WTC11 (cell line): ENCODE measurements around the gene RPP14.

ENCODE experiments used
- GRHL2 ChIP-seq: fragments of 250-450 bp; sonication (Bioruptor Pico); IDR thresholded peaks from 2 replicates; pipeline ENCODE4 v1.8.0; 2022; ENCODE audit warnings: mild to moderate bottlenecking, moderate library complexity; ENCODE audit not compliant: insufficient replicate concordance, severe bottlenecking
- IRF2 ChIP-seq: sonication (generic); formaldehyde crosslinking; IDR thresholded peaks from 2 replicates; pipeline ENCODE4 v1.8.0; 2022; ENCODE audit warnings: low read depth, missing genetic modification reagents, borderline replicate concordance
- NR3C1 ChIP-seq: sonication (generic); formaldehyde crosslinking; conservative IDR thresholded peaks from 2 replicates; pipeline ENCODE4 v1.8.1; 2023; ENCODE audit warnings: low read depth, mild to moderate bottlenecking, missing genetic modification reagents
- RELA ChIP-seq: sonication (generic); formaldehyde crosslinking; IDR thresholded peaks from 2 replicates; pipeline ENCODE4 v1.8.1; 2022; ENCODE audit warnings: missing genetic modification reagents, mild to moderate bottlenecking, borderline replicate concordance
- TCF7 ChIP-seq: sonication (generic); formaldehyde crosslinking; IDR thresholded peaks from 2 replicates; pipeline ENCODE4 v1.8.0; 2022; ENCODE audit warnings: mild to moderate bottlenecking, low read depth, missing genetic modification reagents, moderate library complexity
- USF1 ChIP-seq: sonication (generic); formaldehyde crosslinking; IDR thresholded peaks from 2 replicates; pipeline ENCODE4 v1.8.0; 2022; ENCODE audit warnings: mild to moderate bottlenecking, missing genetic modification reagents
- ZNF121 ChIP-seq: sonication (generic); formaldehyde crosslinking; IDR thresholded peaks from 2 replicates; pipeline ENCODE4 v1.8.0; 2023; ENCODE audit warnings: missing genetic modification reagents
- TF ChIP-seq, protein P1 (sequence below): fragments of 200-600 bp; IDR thresholded peaks from 2 replicates; pipeline ENCODE4 v1.8.0; 2022; ENCODE audit warnings: antibody characterized with exemption
- TF ChIP-seq, protein P2 (sequence below): sonication (generic); formaldehyde crosslinking; IDR thresholded peaks from 2 replicates; pipeline ENCODE4 v1.8.1; 2023; ENCODE audit warnings: mild to moderate bottlenecking, missing genetic modification reagents, moderate library complexity
- TF ChIP-seq, protein P3 (sequence below): sonication (generic); formaldehyde crosslinking; IDR thresholded peaks from 2 replicates; pipeline ENCODE4 v1.8.0; 2023; ENCODE audit warnings: missing genetic modification reagents

GRCh38 chr3:58336135-58336882 lies 30.3 kb downstream of the RPP14 start:
- TF ChIP-seq GRHL2 (CRISPR knock-in tag): no peak
- TF ChIP-seq, protein P1, sequence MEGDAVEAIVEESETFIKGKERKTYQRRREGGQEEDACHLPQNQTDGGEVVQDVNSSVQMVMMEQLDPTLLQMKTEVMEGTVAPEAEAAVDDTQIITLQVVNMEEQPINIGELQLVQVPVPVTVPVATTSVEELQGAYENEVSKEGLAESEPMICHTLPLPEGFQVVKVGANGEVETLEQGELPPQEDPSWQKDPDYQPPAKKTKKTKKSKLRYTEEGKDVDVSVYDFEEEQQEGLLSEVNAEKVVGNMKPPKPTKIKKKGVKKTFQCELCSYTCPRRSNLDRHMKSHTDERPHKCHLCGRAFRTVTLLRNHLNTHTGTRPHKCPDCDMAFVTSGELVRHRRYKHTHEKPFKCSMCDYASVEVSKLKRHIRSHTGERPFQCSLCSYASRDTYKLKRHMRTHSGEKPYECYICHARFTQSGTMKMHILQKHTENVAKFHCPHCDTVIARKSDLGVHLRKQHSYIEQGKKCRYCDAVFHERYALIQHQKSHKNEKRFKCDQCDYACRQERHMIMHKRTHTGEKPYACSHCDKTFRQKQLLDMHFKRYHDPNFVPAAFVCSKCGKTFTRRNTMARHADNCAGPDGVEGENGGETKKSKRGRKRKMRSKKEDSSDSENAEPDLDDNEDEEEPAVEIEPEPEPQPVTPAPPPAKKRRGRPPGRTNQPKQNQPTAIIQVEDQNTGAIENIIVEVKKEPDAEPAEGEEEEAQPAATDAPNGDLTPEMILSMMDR: no peak
- no peak for TF ChIP-seq NR3C1
- TF ChIP-seq, protein P2, sequence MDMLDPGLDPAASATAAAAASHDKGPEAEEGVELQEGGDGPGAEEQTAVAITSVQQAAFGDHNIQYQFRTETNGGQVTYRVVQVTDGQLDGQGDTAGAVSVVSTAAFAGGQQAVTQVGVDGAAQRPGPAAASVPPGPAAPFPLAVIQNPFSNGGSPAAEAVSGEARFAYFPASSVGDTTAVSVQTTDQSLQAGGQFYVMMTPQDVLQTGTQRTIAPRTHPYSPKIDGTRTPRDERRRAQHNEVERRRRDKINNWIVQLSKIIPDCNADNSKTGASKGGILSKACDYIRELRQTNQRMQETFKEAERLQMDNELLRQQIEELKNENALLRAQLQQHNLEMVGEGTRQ: no peak
- no peak for TF ChIP-seq RELA (CRISPR knock-in tag)
- TF ChIP-seq TCF7: no peak
- TF ChIP-seq USF1 (CRISPR knock-in tag): no peak
- TF ChIP-seq ZNF121 (CRISPR knock-in tag): no peak
- TF ChIP-seq, protein P3, sequence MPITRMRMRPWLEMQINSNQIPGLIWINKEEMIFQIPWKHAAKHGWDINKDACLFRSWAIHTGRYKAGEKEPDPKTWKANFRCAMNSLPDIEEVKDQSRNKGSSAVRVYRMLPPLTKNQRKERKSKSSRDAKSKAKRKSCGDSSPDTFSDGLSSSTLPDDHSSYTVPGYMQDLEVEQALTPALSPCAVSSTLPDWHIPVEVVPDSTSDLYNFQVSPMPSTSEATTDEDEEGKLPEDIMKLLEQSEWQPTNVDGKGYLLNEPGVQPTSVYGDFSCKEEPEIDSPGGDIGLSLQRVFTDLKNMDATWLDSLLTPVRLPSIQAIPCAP (CRISPR knock-in tag): no peak
- no peak for TF ChIP-seq IRF2 (CRISPR knock-in tag)
